Inferior parietal cortex (tissue), 1 donor: ENCODE measurements around the gene FNDC11.
"Not testable (repeated sequence)": the region's sequence is repeated elsewhere in the genome, so short reads cannot be mapped to it uniquely, and the experiment has no call there.

Experiments used
- DNase-seq: peaks from one replicate; pipeline ENCODE4 v3.0.0-alpha.2; 2016; ENCODE audit errors: extremely low spot score

The FNDC11 gene

DNA sequence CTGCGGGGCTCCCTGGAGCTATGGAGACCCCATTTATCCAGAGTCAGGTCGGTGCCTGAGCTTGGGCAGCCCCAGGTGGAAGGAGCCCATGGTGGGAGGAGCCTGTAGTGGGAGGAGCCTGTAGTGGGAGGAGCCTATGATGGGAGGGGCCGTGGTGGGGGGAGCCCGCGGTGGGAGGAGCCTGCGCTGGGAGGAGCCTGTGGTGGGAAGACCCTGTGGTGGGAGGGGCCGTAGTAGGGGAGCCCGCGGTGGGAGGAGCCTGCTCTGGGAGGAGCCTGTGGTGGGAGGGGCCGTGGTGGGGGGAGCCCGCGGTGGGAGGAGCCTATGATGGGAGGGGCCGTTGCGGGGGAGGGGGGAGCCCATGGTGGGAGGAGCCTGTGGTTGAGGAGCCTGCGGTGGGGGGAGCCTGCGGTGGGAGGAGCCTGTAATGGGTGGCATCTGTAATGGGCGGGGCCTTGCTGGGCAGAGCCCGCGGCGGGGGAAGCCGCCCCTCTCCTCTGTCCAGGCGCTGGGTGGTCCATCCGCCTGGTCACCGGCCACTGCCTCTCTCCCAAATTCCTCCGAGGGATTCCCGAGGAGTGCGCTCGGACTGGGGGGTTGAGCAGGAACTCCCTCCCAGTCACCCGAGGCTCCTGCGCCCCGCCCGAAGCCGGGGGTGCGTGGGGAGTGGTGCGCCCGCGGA, 567 bp upstream of the FNDC11 start:
- no peak for DNase-seq

DNA sequence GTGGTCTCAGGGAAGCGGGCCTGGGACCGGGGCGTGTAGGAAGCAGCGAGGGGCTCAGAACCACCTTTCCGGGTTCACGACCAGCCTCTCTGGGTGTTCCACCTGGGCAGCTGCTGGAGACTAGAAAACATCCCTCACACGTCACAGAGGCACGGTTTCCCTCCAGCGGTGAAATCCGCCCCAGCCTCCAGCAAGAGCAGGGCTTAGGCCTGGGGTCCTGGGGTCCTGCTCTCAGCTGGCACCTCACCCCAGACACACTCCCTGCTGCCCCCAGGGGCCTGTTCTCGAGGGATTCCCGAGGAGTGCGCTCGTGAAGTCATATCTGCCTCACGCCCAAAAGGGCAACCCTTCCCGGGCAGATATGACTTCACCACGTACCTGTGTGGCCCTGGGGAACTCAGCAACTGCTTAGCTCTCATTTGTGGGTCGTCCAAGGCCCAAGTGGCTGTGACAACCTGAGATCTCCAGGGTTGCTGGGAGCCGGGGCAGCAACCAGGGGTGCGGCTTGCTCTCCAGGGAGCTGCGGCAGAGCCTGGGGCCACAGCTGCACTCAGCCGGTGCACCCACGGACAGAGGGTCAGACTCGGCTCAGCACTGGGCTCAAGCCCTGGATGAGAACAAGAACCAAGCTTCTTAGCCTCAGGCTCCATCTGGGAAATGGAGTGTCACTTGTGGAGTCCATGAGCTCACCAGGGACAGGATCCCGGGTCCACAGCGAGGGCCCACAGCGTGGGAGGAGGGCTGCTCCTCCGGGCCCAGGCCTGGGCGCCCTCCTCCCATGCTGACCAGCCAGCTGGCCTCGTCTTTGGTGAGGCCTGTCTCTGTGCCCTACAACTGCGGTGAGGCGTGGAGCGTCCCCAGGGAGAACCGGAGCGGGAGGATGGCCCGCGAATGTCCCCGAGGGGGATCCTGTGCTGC, 661 bp downstream of the FNDC11 start:
- DNase-seq = no peak

DNA sequence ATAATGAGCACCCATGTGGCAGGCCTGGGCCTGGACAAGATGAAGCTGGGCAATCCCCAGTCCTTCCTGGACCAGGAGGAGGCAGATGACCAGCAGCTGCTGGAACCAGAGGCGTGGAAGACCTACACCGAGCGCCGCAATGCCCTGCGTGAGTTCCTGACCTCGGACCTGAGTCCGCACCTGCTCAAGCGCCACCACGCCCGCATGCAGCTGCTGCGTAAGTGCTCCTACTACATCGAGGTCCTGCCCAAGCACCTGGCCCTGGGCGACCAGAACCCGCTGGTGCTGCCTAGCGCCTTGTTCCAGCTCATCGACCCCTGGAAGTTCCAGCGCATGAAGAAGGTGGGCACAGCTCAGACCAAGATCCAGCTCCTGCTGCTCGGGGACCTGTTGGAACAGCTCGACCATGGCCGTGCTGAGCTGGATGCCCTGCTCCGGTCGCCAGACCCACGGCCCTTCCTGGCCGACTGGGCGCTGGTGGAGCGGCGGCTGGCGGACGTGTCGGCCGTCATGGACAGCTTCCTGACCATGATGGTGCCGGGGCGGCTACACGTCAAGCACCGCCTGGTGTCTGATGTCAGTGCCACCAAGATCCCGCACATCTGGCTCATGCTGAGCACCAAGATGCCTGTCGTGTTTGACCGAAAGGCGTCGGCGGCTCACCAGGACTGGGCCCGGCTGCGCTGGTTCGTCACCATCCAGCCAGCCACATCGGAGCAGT, 1.9 kb downstream of the FNDC11 start:
- DNase-seq = no peak

DNA sequence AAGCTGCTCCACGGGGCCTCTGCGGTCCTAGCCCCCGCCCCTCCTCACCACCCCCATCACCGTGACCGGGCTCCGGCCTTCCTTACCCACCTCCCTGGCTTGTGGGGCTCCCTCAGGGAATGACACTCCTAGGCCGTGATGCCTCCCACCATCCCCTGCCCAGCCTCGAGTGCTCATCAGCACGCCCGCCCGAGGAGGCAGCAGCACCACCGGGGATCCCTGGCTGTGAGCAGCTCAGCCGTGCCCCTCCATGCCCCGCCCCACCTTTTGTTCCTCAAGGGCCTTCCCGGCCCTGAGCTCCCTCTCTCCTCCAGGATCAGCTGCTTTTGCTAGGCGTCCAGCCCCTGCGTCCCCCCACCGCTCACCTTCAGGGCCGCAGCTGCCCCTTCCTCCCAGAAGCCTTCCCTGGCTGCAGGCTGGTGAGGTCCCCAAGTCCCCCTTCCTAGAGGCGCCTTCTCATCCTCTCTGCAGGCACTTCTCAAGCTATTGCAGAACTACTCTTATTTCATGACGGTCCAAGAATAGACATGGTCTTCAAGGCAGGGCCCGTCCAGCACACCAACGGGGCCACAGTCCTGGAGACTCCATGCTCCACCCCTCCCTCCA, 3.0 kb downstream of the FNDC11 start:
- no peak for DNase-seq

DNA sequence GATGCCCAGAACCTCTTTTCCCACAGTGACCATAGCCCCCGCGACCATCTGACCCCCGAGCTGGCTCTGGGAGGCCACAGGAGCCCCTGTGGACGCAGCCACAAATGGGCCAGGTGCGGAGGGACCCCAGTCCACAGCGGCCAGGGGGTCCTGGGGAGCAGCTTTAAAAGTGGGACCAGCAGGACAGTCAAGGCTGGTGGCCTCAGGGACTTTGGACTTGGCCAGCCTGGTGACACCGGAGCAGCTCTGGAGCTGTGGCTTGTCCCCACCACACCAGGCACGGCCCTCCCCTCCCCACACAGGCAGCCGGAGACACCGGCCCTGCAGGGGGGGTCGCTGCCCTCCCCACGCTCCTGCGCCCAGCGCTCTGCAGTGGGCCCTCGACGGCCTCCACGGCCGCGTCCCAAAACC, 3.5 kb downstream of the FNDC11 start:
- no peak for DNase-seq

DNA sequence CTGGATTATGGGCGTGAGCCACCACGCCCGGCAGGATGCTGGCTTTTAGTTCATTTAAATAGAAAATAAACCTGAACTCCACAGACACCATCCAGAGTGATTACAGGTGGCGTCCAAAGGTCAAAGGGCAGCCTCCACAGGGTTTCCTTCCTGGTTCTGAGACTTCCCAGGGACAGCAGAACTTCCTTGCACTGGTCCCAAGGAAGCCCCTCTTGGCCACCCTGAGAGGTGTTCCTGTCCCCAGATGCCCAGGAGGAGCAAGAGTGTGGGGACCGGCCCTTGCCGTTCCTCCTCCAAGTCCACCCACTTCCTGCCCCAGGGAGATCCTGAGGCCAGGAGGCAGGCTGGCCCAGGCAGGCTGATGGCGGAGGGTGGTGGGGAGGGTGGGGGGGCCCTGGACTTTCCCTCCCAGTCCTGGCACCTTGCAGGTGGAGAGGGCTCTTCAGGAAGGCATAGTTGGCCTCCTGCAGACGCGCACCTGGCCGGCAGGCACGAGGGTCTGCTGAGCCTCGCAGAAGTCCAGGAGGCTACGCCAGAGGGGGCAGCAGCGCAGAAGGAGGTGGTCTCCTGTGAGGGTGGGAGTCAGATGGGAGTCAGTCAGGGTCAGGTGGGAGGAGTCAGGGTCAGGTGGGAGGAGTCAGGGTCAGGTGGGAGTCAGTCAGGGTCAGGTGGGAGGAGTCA, 5.0 kb downstream of the FNDC11 start:
- no peak for DNase-seq

DNA sequence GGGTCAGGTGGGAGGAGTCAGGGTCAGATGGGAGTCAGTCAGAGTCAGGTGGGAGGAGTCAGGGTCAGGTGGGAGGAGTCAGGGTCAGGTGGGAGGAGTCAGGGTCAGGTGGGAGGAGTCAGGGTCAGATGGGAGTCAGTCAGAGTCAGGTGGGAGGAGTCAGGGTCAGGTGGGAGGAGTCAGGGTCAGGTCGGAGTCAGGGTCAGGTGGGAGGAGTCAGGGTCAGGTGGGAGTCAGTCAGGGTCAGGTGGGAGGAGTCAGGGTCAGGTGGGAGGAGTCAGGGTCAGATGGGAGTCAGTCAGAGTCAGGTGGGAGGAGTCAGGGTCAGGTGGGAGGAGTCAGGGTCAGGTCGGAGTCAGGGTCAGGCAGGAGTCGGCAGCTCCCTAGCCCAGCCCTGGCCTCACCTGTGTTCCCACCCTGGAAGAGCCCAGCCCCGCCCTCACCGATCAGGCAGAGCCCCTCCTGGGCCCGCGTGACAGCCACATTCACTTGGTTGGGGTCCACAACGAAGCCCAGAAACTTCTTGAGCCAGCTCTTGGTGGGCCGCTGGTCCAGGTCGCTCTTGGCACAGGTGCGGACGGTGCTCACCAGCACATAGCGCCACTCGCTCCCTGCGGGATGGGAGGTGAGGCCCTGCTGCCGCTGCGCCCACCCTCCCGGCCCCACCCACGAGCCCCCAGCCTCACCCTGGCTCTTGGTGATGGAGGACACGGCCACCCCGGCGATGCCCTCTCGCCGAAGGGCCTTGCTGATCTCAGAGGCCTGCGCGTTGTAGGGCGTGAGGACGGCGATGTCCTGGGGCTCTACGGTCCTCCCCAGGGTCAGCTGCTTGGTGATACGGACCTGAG, 5.8 kb downstream of the FNDC11 start:
- DNase-seq = not testable (repeated sequence)

DNA sequence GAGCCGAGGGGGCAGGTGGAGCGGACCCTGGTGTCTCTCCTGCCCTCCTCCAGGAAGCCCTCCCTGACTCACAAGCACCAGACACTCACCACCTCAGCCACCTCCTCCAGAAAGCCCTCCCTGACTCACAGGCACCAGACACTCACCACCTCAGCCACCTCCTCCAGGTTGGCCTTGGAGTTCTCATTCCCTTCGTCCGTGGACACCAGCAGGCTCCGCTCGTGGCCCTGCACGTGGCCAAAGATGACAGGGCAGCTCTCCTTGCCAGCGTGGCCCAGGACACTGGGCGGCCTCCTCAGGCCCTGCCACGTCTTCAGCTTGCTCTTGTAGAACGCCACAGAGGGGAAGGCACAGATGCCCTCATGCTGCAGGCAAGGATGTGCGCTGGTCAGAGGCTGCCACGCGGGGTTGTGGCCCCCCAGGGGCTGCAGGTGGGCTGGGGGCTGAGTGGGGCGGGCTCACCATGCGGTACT, 6.4 kb downstream of the FNDC11 start:
- DNase-seq = no peak

DNA sequence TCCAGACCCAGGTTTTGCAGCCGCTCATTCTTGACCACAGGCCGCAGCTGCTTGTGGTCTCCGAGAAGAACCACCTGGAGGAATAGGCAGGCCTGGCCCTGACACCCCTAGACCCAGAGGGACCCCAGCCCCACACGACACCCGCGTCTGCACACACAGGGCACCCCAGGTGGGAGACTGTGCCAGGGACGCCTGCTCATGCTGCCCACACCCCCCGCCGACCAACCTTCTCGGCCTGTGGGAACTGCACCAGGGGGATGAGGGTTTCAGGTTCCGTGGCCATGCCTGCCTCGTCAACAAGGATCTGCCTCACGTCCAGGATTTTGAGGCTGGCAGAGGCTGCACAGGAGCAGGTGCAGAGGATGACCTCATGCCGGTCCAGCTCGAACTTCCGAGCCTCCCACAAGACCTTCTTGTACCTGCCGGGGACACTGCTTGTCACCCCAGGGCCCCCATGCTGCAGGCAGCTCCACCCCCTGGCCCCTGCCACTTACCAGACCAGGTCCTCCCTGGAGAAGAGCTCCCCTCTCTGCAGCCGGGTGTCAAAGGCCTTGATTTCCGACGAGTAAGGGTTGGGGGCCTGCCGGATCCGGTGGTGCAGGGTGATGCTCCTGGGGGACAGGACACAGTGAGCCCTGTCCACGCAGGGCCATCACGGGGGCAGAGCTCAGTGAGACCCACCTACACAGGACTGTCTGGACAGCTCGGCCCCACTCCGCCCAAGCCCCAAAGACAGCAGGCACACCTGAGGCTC, 7.1 kb downstream of the FNDC11 start:
- no peak for DNase-seq

DNA sequence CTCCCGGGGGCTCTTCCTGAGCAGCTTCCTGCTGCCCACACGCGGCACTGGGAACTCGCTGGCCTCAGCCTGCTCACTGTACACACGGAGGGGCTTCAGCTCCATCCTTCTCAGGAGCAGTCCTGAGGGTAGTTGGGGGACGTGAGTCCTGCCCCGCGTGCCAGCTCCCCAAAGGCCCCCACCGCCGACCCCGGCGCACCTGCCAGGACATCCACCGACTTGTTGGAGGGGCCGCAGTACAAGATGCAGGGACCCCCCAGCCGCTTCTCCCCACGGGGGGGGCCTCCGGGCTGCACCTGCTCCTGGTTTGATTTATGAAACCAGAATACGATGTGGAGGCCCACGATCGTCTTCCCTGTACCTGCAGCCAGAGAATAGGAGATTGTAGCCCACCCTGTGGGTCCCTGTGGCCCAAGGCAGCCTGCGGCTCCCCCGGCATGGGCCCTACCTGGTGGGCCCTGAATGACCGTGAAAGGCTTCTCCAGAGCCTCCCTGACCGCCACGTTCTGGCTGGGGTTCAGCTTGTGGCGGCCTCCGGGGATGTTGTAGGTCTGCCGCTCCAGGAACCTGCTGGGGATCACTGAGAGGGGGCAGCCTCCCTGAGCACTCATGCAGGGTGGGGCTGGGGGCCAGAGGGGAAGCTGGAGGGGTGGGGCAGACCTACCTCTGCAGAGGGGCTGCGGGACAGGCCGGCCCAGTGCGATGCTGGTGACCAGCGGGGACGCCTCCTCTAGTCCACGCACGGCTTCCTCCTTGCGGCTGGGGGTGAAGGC, 7.9 kb downstream of the FNDC11 start:
- no peak for DNase-seq

DNA sequence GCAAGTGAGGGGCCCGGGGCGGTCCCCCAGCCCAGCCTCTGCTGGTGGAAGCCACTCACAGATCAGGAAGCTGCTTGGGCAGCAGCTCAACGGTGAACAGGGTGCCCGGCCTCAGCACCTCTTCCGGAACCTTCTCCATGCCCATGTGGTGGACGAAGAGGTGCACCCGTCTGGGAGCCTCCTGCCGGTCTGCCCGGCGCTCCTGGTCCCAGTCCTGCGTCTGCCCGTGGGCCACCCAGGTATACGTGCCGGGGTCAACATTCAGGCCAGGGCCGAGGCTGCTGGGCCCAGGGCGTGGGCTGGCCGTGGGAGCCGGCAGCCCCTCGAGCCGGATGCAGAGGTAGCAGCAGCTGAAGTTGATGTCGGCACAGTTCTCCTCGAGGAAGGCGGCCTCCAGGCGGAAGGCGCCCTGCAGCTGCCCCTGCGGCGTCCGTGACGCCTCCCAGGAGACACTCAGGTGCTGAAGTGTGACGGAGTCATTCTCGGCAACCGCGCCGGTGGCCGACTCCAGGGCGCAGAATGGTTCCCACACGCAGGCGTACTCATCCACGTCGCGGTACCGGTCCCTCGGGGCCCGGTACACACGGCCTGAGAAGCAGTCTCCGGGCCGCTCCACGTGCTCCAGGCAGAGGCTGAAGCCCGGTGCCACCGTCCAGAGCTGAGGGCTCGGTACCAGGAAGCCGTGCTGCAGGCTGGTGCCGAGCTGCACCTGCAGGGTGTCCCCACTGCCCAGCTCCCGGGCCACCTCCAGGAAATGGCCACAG, 8.7 kb downstream of the FNDC11 start:
- DNase-seq = no peak

DNA sequence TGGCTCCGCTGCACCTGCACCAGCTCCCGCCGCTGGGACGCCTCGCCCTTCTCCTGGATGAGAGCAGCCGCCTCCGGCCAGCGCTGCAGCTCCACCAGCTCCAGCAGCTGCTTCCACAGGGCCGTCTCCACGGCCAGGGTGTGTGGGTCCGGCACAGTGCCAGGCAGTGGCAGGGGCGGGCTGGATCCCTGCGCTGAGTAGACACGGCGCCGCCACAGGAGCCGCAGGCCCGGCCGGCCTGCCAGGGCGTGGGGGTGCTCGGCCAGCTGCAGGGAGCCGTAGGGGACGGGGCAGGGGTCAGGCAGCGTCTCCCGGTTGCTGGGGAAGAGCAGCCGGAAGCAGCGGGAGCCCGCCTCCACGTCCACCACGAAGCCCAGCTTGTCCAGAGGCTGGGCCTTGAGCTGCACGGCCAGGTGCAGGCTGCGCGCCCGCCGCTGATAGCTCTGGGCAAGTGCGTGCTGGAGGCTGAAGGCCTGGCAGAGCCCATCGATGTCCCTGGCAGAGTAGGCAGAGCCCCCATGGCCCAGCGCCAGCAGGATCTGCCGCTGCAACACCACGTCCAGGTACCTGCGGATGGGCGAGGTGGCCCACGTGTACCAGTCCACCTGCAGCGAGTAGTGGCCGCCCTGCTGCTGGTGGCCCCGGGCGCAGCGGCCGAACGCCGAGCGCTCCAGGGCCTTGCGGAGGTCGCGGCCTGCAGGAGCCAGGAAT, 9.4 kb downstream of the FNDC11 start:
- no peak for DNase-seq

DNA sequence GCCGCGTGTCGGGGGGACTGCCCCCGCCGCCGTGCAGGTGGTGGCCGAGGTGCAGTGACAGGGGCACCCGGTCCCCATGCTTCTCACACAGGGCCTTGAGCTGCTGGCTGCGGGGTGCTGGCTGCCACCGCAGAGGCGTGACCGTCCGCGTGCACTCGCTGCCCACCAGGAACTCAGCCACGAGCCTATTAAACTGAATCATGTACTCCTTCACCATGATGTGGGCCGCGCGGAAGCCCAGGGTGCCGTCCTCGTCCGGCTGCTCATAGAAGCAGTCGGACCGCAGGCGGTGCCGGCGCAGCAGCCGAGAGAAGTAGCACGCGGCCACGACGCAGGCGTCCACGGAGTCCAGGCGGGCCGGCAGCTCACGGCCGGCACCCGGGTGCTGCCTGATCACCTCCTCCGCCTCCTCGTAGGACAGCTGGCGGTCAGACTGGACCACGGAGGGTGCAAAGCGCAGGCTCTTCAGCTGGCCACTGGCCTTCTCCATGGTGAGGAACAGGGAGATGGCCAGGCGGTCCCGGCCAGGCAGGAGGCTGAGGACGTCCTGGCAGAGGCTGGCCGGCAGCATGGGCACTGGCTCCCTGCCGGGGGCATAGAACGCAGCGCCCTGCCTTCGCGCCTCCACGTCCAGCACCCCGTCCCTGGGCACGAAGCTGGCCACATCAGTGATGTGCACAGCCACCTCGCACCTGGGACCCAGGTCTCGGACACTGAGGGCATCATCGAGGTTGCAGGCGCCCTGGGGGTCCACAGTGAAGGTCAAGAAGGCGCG, 10.3 kb downstream of the FNDC11 start:
- DNase-seq = no peak

DNA sequence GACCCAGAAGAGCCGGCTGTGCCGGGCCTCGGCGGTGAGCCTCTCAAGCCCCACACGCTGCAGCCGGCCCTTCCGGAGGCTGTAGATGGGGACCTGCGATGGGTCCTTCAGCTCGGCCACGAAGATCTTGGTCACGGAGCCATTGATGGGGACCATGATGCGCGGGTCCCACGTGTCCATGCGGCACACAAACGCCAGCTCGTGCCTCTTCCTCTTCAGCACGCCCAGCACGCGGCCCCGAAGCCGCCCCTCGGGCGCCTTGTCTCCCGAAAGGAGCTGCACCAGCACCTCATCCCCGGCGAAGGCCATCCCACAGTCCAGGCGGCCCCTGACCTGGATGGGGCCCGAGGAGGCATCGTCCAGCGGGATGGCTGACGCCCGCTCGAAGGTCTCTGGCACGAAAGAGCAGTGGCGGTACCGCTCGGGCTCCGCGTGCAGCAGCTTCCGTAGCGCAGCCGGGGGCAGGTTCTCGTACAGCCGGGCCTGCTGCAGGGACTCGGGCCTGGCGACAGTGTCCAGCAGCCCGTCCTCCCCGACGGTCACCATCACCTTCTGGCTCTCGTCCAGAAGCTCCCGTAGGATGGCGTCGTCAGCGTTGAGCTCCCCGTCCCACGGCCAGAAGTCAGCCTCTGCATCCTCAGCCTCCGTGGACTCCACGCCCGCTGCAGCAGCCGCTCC, 11.2 kb downstream of the FNDC11 start:
- no peak for DNase-seq

DNA sequence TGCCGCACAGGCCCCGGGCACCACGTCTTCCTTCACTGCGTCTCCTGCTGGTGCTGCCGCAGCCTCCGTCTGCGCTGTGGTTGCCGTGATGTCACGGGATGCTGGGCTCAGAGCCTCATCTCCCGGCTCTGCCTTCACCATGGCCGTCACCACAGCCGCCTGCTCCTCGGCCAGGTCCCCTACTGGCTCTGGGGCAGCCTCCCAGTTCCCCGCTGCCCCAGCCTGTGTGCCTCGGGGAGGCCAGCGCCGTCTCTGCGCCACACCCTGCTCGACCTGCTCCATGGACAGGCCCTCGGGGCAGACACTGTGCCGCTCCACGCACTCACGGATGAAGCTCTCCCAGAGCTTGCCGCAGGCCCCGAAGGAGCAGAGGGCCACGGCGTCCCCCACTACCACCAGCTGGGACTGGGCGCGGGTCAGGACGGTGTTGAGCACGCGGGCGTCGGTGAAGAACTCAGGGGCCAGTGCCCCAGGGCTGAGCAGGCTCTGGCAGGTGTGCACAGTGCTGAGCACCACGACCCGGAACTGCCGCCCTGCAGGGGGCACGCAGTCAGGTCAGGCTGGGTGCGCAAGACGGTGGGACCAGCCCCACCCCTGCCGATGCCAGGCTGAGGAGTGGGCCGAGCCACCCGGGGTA, 11.9 kb downstream of the FNDC11 start:
- no peak for DNase-seq
